Ascending aorta (tissue), 2 donors: ENCODE measurements around the gene PACSIN1. TPM values are rescaled to one million over a fixed set of nuclear protein-coding genes. Genes with fewer than 3 reads are reported as not detected.

Source experiments
- DNase-seq, 2 donors: peaks; one replicate each; pipeline ENCODE4 v3.0.0-alpha.2; 2019; ENCODE audit warnings: low spot score in 2 of 2
- H3K27ac ChIP-seq, 2 donors: fragments of 200-600 bp; sonication (generic); one replicate each; pipeline ENCODE4 v1.5.1; 2016 to 2017; ENCODE audit warnings: mild to moderate bottlenecking in 1 of 2
- H3K27me3 ChIP-seq: fragments of 200-600 bp; sonication (generic); one replicate; pipeline ENCODE4 v1.5.1; 2017
- H3K36me3 ChIP-seq, 2 donors: fragments of 200-600 bp; sonication (generic); one replicate each; pipeline ENCODE4 v1.5.1; 2016
- H3K4me1 ChIP-seq, 2 donors: fragments of 200-600 bp; sonication (generic); one replicate each; pipeline ENCODE4 v1.5.1; 2016 to 2017; ENCODE audit warnings: mild to moderate bottlenecking in 1 of 2
- H3K4me3 ChIP-seq, 2 donors: fragments of 200-600 bp; sonication (generic); one replicate each; pipeline ENCODE4 v1.5.1; 2016 to 2017; ENCODE audit warnings: mild to moderate bottlenecking in 1 of 2
- H3K9me3 ChIP-seq, 2 donors: fragments of 200-600 bp; sonication (generic); one replicate each; pipeline ENCODE4 v1.5.1; 2016
- intact Hi-C: fragments of 100-400 bp; cut with DNase I; formaldehyde crosslinking; loops from one replicate; pipeline ENCODE4 v1.15.1; 2023
- total RNA-seq: library from RNA; depleted of rRNA; stranded (reverse); fragments of >200 nt; gene quantifications from one replicate; pipeline ENCODE4 v1.1.0, GENCODE V29; 2016
- TF ChIP-seq, protein P1 (sequence below), 3 experiments: fragments of 200-600 bp in 2 of 3; fragments of 450-650 bp in 1 of 3; sonication (generic) in 2 of 3; IDR thresholded peaks; one replicate each; pipeline ENCODE4 v1.5.1; 2016 to 2019; ENCODE audit warnings: antibody characterized with exemption in 3 of 3, mild to moderate bottlenecking in 1 of 3, moderate library complexity in 1 of 3

PACSIN1 gene
- total RNA-seq, 1 donor from 2014 or later = not detected

- H3K36me3 ChIP-seq = no peaks in the 10 kb centered on the region
- no peaks in the 10 kb centered on the region for H3K4me1 ChIP-seq
- H3K4me3 ChIP-seq = no peak overlapping the region
- DNase-seq = no peak
- H3K27me3 ChIP-seq = no peaks in the 10 kb centered on the region
- no peak overlapping the region for H3K27ac ChIP-seq
- no peaks in the 10 kb centered on the region for H3K9me3 ChIP-seq
- intact Hi-C loops = no loop called here
- TF ChIP-seq, protein P1, sequence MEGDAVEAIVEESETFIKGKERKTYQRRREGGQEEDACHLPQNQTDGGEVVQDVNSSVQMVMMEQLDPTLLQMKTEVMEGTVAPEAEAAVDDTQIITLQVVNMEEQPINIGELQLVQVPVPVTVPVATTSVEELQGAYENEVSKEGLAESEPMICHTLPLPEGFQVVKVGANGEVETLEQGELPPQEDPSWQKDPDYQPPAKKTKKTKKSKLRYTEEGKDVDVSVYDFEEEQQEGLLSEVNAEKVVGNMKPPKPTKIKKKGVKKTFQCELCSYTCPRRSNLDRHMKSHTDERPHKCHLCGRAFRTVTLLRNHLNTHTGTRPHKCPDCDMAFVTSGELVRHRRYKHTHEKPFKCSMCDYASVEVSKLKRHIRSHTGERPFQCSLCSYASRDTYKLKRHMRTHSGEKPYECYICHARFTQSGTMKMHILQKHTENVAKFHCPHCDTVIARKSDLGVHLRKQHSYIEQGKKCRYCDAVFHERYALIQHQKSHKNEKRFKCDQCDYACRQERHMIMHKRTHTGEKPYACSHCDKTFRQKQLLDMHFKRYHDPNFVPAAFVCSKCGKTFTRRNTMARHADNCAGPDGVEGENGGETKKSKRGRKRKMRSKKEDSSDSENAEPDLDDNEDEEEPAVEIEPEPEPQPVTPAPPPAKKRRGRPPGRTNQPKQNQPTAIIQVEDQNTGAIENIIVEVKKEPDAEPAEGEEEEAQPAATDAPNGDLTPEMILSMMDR (IDR thresholded peaks at IDR 0.05) = no peak
Observed at GRCh38 chr6:34538581-34538980, 72.7 kb downstream of the PACSIN1 start.

- H3K9me3 ChIP-seq = no peaks in the 10 kb centered on the region
- no peak for DNase-seq
- H3K36me3 ChIP-seq = no peaks in the 10 kb centered on the region
- intact Hi-C loops = no loop called here
- no peak overlapping the region for H3K27ac ChIP-seq
- no peak overlapping the region for H3K4me3 ChIP-seq
- H3K27me3 ChIP-seq = no peaks in the 10 kb centered on the region
- TF ChIP-seq, protein P1 (IDR thresholded peaks at IDR 0.05) = no peak
- no peaks in the 10 kb centered on the region for H3K4me1 ChIP-seq
Observed at GRCh38 chr6:34539181-34539580, 73.3 kb downstream of the PACSIN1 start.

- Histone ChIP-seq H3K27ac (no peak overlapping the region), H3K36me3 (no peaks in the 10 kb centered on the region), H3K9me3 (no peaks in the 10 kb centered on the region), H3K4me1 (no peaks in the 10 kb centered on the region), H3K4me3 (no peak overlapping the region), H3K27me3 (no peaks in the 10 kb centered on the region)
- intact Hi-C loops = no loop called here
- no peak for DNase-seq
- TF ChIP-seq, protein P1 (IDR thresholded peaks at IDR 0.05) = no peak
Observed at GRCh38 chr6:34540222-34540621, 74.3 kb downstream of the PACSIN1 start.

GRCh38 chr6:34540841-34541240, 75.0 kb downstream of the PACSIN1 start:
- Histone ChIP-seq H3K4me3 (no peak overlapping the region), H3K4me1 (no peaks in the 10 kb centered on the region), H3K9me3 (no peaks in the 10 kb centered on the region), H3K27ac (no peak overlapping the region), H3K27me3 (no peaks in the 10 kb centered on the region), H3K36me3 (no peaks in the 10 kb centered on the region)
- DNase-seq = no peak
- TF ChIP-seq, protein P1 (IDR thresholded peaks at IDR 0.05) = no peak
- intact Hi-C loops = no loop called here

- TF ChIP-seq, protein P1 (IDR thresholded peaks at IDR 0.05) = no peak
- Histone ChIP-seq H3K36me3 (no peaks in the 10 kb centered on the region), H3K4me1 (no peaks in the 10 kb centered on the region), H3K27me3 (no peaks in the 10 kb centered on the region), H3K27ac (no peak overlapping the region), H3K4me3 (no peak overlapping the region), H3K9me3 (no peaks in the 10 kb centered on the region)
- intact Hi-C loops = no loop called here
- DNase-seq = no peak
Observed at GRCh38 chr6:34543421-34543820, 77.5 kb downstream of the PACSIN1 start.

GRCh38 chr6:34544052-34544604, 78.3 kb downstream of the PACSIN1 start:
- intact Hi-C loops = no loop called here
- Histone ChIP-seq H3K4me3 (no peak overlapping the region), H3K36me3 (no peaks in the 10 kb centered on the region), H3K9me3 (no peaks in the 10 kb centered on the region), H3K27me3 (no peaks in the 10 kb centered on the region), H3K4me1 (no peaks in the 10 kb centered on the region), H3K27ac (no peak overlapping the region)
- TF ChIP-seq, protein P1 (IDR thresholded peaks at IDR 0.05) = no peak
- no peak for DNase-seq
